ENCODE results near the gene CADM4.
"Not testable (repeated sequence)": the region's sequence is repeated elsewhere in the genome, so short reads cannot be mapped to it uniquely, and the experiment has no call there.

CADM4 gene

GRCh38 chr19:43605875-43606568 lies 33.6 kb downstream of the CADM4 start:
- no peak for DNase-seq

GRCh38 chr19:43600326-43600725 lies 39.3 kb downstream of the CADM4 start:
- not testable (repeated sequence) for DNase-seq

- no peak for DNase-seq
These were observed 39.9 kb downstream of the CADM4 start for GRCh38 chr19:43599635-43600295.

- DNase-seq, result no peak
These were observed 41.0 kb downstream of the CADM4 start for GRCh38 chr19:43598445-43599240.

- DNase-seq, result no peak
These were observed 41.8 kb downstream of the CADM4 start for GRCh38 chr19:43597876-43598275.

GRCh38 chr19:43596842-43597461 lies 42.7 kb downstream of the CADM4 start:
- DNase-seq, result no peak

- DNase-seq, result peak; percentile 100
These were observed 43.4 kb downstream of the CADM4 start, which contains the start of the genes IRGQ and ZNF576 for GRCh38 chr19:43595999-43596841. Gene IRGQ (minus strand): TSS chr19:43596134. CDS start chr19:43595338, 796 bp downstream. Gene ZNF576 (plus strand): TSS chr19:43596595. CDS start chr19:43597109, 514 bp downstream.

GRCh38 chr19:43595605-43595998 lies 44.0 kb downstream of the CADM4 start:
- no peak for DNase-seq

- peak; percentile 81 for DNase-seq
These were observed 44.7 kb downstream of the CADM4 start for GRCh38 chr19:43594710-43595604.

- DNase-seq, result no peak
These were observed 45.5 kb downstream of the CADM4 start for GRCh38 chr19:43594081-43594697.

GRCh38 chr19:43592800-43593350 lies 46.8 kb downstream of the CADM4 start:
- DNase-seq, result no peak

- no peak for DNase-seq
These were observed 47.5 kb downstream of the CADM4 start for GRCh38 chr19:43591904-43592772.

GRCh38 chr19:43589678-43590077 lies 50.0 kb downstream of the CADM4 start:
- no peak for DNase-seq

- no peak for DNase-seq
These were observed 50.4 kb downstream of the CADM4 start for GRCh38 chr19:43589277-43589676.

- not testable (repeated sequence) for DNase-seq
These were observed 52.6 kb downstream of the CADM4 start for GRCh38 chr19:43587029-43587428.

- no peak for DNase-seq
These were observed 53.3 kb downstream of the CADM4 start for GRCh38 chr19:43586346-43586745.

GRCh38 chr19:43584484-43584883 lies 55.2 kb downstream of the CADM4 start:
- no peak for DNase-seq

GRCh38 chr19:43582495-43582894 lies 57.2 kb downstream of the CADM4 start:
- DNase-seq, result no peak

- no peak for DNase-seq
These were observed 58.2 kb downstream of the CADM4 start for GRCh38 chr19:43581467-43581866.

All from CD4-positive, alpha-beta T cell treated with Interleukin-10 for 1 hour (primary cell).